MG63 (cell line): ENCODE measurements around the gene DENND6B. TPM values are rescaled to one million over a fixed set of nuclear protein-coding genes. Genes with fewer than 3 reads are reported as not detected.

Source experiments
- DNase-seq: peaks from one replicate; pipeline ENCODE4 v3.0.0-alpha.2; 2020
- H3K27me3 ChIP-seq: fragments of 250-450 bp; sonication (Bioruptor Pico); 2 replicates; pipeline ENCODE4 v1.5.1; 2020; ENCODE audit warnings: mild to moderate bottlenecking, moderate library complexity
- H3K36me3 ChIP-seq: fragments of 250-450 bp; sonication (Bioruptor Pico); 2 replicates; pipeline ENCODE4 v1.5.1; 2020; ENCODE audit warnings: mild to moderate bottlenecking, moderate library complexity
- H3K4me3 ChIP-seq: fragments of 250-450 bp; sonication (Bioruptor Pico); 2 replicates; pipeline ENCODE4 v1.5.1; 2020; ENCODE audit warnings: mild to moderate bottlenecking, moderate library complexity
- H3K9me3 ChIP-seq: fragments of 250-450 bp; sonication (Bioruptor Pico); 2 replicates; pipeline ENCODE4 v1.5.1; 2020; ENCODE audit warnings: mild to moderate bottlenecking, moderate library complexity
- total RNA-seq: library from RNA; depleted of rRNA; stranded (reverse); fragments of >200 nt; shearing (Covaris generic); gene quantifications from 2 replicates; pipeline ENCODE4 v1.2.3, GENCODE V29; 2014; ENCODE audit warnings: low replicate concordance

DENND6B gene
- total RNA-seq, 1 experiment from 2014 or later: 0.46 TPM

- no peaks in the 10 kb centered on the region for H3K27me3 ChIP-seq
- H3K36me3 ChIP-seq: no peaks in the 10 kb centered on the region
- H3K4me3 ChIP-seq: no peak overlapping the region
- no peaks in the 10 kb centered on the region for H3K9me3 ChIP-seq
- DNase-seq: no peak
Measured at GRCh38 chr22:50320671-50321325, 6.0 kb downstream of the DENND6B start.

GRCh38 chr22:50320116-50320515 lies 6.7 kb downstream of the DENND6B start:
- H3K27me3 ChIP-seq: no peaks in the 10 kb centered on the region
- H3K4me3 ChIP-seq: no peak overlapping the region
- DNase-seq: no peak
- no peaks in the 10 kb centered on the region for H3K9me3 ChIP-seq
- no peaks in the 10 kb centered on the region for H3K36me3 ChIP-seq

- Histone ChIP-seq H3K4me3 (no peak overlapping the region), H3K27me3 (no peaks in the 10 kb centered on the region), H3K9me3 (no peaks in the 10 kb centered on the region), H3K36me3 (no peaks in the 10 kb centered on the region)
- no peak for DNase-seq
Measured at GRCh38 chr22:50319503-50319951, 7.3 kb downstream of the DENND6B start.

GRCh38 chr22:50318698-50319411 lies 8.0 kb downstream of the DENND6B start:
- no peaks in the 10 kb centered on the region for H3K9me3 ChIP-seq
- H3K27me3 ChIP-seq: no peaks in the 10 kb centered on the region
- no peak overlapping the region for H3K4me3 ChIP-seq
- no peak for DNase-seq
- no peaks in the 10 kb centered on the region for H3K36me3 ChIP-seq

- no peaks in the 10 kb centered on the region for H3K27me3 ChIP-seq
- no peaks in the 10 kb centered on the region for H3K36me3 ChIP-seq
- H3K4me3 ChIP-seq: no peak overlapping the region
- no peak for DNase-seq
- no peaks in the 10 kb centered on the region for H3K9me3 ChIP-seq
Measured at GRCh38 chr22:50318356-50318697, 8.5 kb downstream of the DENND6B start.

- no peak overlapping the region for H3K4me3 ChIP-seq
- H3K9me3 ChIP-seq: no peaks in the 10 kb centered on the region
- H3K27me3 ChIP-seq: no peaks in the 10 kb centered on the region
- no peak for DNase-seq
- no peaks in the 10 kb centered on the region for H3K36me3 ChIP-seq
Measured at GRCh38 chr22:50317674-50318073, 9.1 kb downstream of the DENND6B start.

- no peaks in the 10 kb centered on the region for H3K27me3 ChIP-seq
- no peak for DNase-seq
- H3K9me3 ChIP-seq: no peaks in the 10 kb centered on the region
- no peak overlapping the region for H3K4me3 ChIP-seq
- H3K36me3 ChIP-seq: no peaks in the 10 kb centered on the region
Measured at GRCh38 chr22:50317178-50317577, 9.6 kb downstream of the DENND6B start.

GRCh38 chr22:50316114-50317065 lies 10.4 kb downstream of the DENND6B start:
- H3K9me3 ChIP-seq: no peaks in the 10 kb centered on the region
- H3K27me3 ChIP-seq: no peaks in the 10 kb centered on the region
- H3K4me3 ChIP-seq: no peak overlapping the region
- H3K36me3 ChIP-seq: no peaks in the 10 kb centered on the region
- DNase-seq: no peak

- H3K9me3 ChIP-seq: no peaks in the 10 kb centered on the region
- no peak overlapping the region for H3K4me3 ChIP-seq
- H3K27me3 ChIP-seq: no peaks in the 10 kb centered on the region
- no peak for DNase-seq
- no peaks in the 10 kb centered on the region for H3K36me3 ChIP-seq
Measured at GRCh38 chr22:50315289-50316113, 11.3 kb downstream of the DENND6B start.

- H3K27me3 ChIP-seq: no peaks in the 10 kb centered on the region
- H3K36me3 ChIP-seq: no peaks in the 10 kb centered on the region
- H3K9me3 ChIP-seq: no peaks in the 10 kb centered on the region
- no peak for DNase-seq
- H3K4me3 ChIP-seq: no peak overlapping the region
Measured at GRCh38 chr22:50314455-50315288, 12.1 kb downstream of the DENND6B start.

GRCh38 chr22:50314081-50314454 lies 12.7 kb downstream of the DENND6B start:
- Histone ChIP-seq H3K4me3 (no peak overlapping the region), H3K9me3 (no peaks in the 10 kb centered on the region), H3K36me3 (no peaks in the 10 kb centered on the region), H3K27me3 (no peaks in the 10 kb centered on the region)
- DNase-seq: no peak

- Histone ChIP-seq H3K4me3 (no peak overlapping the region), H3K36me3 (no peaks in the 10 kb centered on the region), H3K27me3 (no peaks in the 10 kb centered on the region), H3K9me3 (no peaks in the 10 kb centered on the region)
- no peak for DNase-seq
Measured at GRCh38 chr22:50313600-50313999, 13.2 kb downstream of the DENND6B start.

- H3K36me3 ChIP-seq: no peaks in the 10 kb centered on the region
- no peaks in the 10 kb centered on the region for H3K27me3 ChIP-seq
- no peaks in the 10 kb centered on the region for H3K9me3 ChIP-seq
- no peak overlapping the region for H3K4me3 ChIP-seq
- DNase-seq: no peak
Measured at GRCh38 chr22:50313021-50313420, 13.8 kb downstream of the DENND6B start.

GRCh38 chr22:50312371-50312770 lies 14.4 kb downstream of the DENND6B start:
- Histone ChIP-seq H3K36me3 (no peaks in the 10 kb centered on the region), H3K4me3 (no peak overlapping the region), H3K9me3 (no peaks in the 10 kb centered on the region), H3K27me3 (no peaks in the 10 kb centered on the region)
- no peak for DNase-seq

- Histone ChIP-seq H3K9me3 (no peaks in the 10 kb centered on the region), H3K36me3 (peaks cover under 1% of the 10 kb centered on the region), H3K4me3 (no peak overlapping the region), H3K27me3 (no peaks in the 10 kb centered on the region)
- no peak for DNase-seq
Measured at GRCh38 chr22:50311606-50312351, 15.0 kb downstream of the DENND6B start.
